HG02763 (cell line): ENCODE measurements around the gene ZNF681.
"Not testable (repeated sequence)": the region's sequence is repeated elsewhere in the genome, so short reads cannot be mapped to it uniquely, and the experiment has no call there.

Source experiments
- ATAC-seq: cut with Tn5 transposase; IDR thresholded peaks from one replicate; pipeline ENCODE4 v1.9.1; 2021; ENCODE audit warnings: mild to moderate bottlenecking, moderate library complexity; ENCODE audit not compliant: unreplicated experiment

The ZNF681 gene

GRCh38 chr19:23758187-23759074, at the start of gene ZNF681:
TSS of gene ZNF681 (minus strand) at chr19:23758891. CDS start at chr19:23758749, 142 bp downstream.
- ATAC-seq, result peak; percentile 75

GRCh38 chr19:23804676-23805075, 46.0 kb upstream of the ZNF681 start:
- ATAC-seq, result no peak

- ATAC-seq, result no peak
Measured at GRCh38 chr19:23802290-23802689, 43.6 kb upstream of the ZNF681 start.

GRCh38 chr19:23801803-23802202, 43.1 kb upstream of the ZNF681 start:
- no peak for ATAC-seq

- no peak for ATAC-seq
Measured at GRCh38 chr19:23800868-23801267, 42.2 kb upstream of the ZNF681 start.

- ATAC-seq, result no peak
Measured at GRCh38 chr19:23800271-23800670, 41.6 kb upstream of the ZNF681 start.

GRCh38 chr19:23799321-23799720, 40.6 kb upstream of the ZNF681 start:
- no peak for ATAC-seq

GRCh38 chr19:23795462-23795861, 36.8 kb upstream of the ZNF681 start:
- ATAC-seq, result no peak

GRCh38 chr19:23792784-23793183, 34.1 kb upstream of the ZNF681 start:
- no peak for ATAC-seq

GRCh38 chr19:23790641-23791488, 32.2 kb upstream of the ZNF681 start:
- ATAC-seq, result no peak

GRCh38 chr19:23789246-23789645, 30.6 kb upstream of the ZNF681 start:
- no peak for ATAC-seq

GRCh38 chr19:23788411-23788810, 29.7 kb upstream of the ZNF681 start:
- no peak for ATAC-seq

GRCh38 chr19:23787106-23787505, 28.4 kb upstream of the ZNF681 start:
- ATAC-seq, result no peak

- ATAC-seq, result no peak
Measured at GRCh38 chr19:23785982-23786381, 27.3 kb upstream of the ZNF681 start.

GRCh38 chr19:23784274-23784673, 25.6 kb upstream of the ZNF681 start:
- ATAC-seq, result no peak

- ATAC-seq, result no peak
Measured at GRCh38 chr19:23783636-23784035, 24.9 kb upstream of the ZNF681 start.

- no peak for ATAC-seq
Measured at GRCh38 chr19:23779645-23780044, 21.0 kb upstream of the ZNF681 start.

GRCh38 chr19:23778566-23778965, 19.9 kb upstream of the ZNF681 start:
- no peak for ATAC-seq

- ATAC-seq, result not testable (repeated sequence)
Measured at GRCh38 chr19:23778036-23778435, 19.3 kb upstream of the ZNF681 start.

- ATAC-seq, result no peak
Measured at GRCh38 chr19:23777216-23777615, 18.5 kb upstream of the ZNF681 start.

GRCh38 chr19:23776507-23777205, 18.0 kb upstream of the ZNF681 start:
- ATAC-seq, result no peak
